HFFc6 (cell line): ENCODE measurements around the gene SPATA2L. TPM values are rescaled to one million over a fixed set of nuclear protein-coding genes. Genes with fewer than 3 reads are reported as not detected.
"Not testable (repeated sequence)": the region's sequence is repeated elsewhere in the genome, so short reads cannot be mapped to it uniquely, and the experiment has no call there.

ENCODE experiments used
- DNase-seq: peaks from one replicate; pipeline ENCODE4 v3.0.0-alpha.2; 2018
- H3K27ac Mint-ChIP-seq: 2 replicates; pipeline ENCODE4 v1.8.0; 2020; ENCODE audit warnings: mild to moderate bottlenecking, mixed read lengths
- H3K27me3 Mint-ChIP-seq: 2 replicates; pipeline ENCODE4 v1.8.0; 2021; ENCODE audit warnings: mild to moderate bottlenecking, moderate library complexity, mixed read lengths; ENCODE audit not compliant: insufficient read depth
- H3K36me3 Mint-ChIP-seq: 2 replicates; pipeline ENCODE4 v1.8.0; 2021; ENCODE audit warnings: low read depth, mixed read lengths
- H3K4me1 Mint-ChIP-seq: 2 replicates; pipeline ENCODE4 v1.8.0; 2020; ENCODE audit warnings: low read depth, mixed read lengths
- H3K4me3 Mint-ChIP-seq: 2 replicates; pipeline ENCODE4 v1.8.0; 2020; ENCODE audit warnings: mild to moderate bottlenecking, moderate library complexity, mixed read lengths
- H3K9me3 Mint-ChIP-seq: 2 replicates; pipeline ENCODE4 v1.8.0; 2020; ENCODE audit warnings: mild to moderate bottlenecking, mixed read lengths
- total RNA-seq, 6 experiments: library from RNA; stranded (reverse); fragmentation: NEBNext Ultra II Directional; extraction: Animal tissue kit (Norgen Biotek cat#: 25700); gene quantifications; 2 replicates in 1 of 6; 3 replicates in 5 of 6; pipeline ENCODE4 v1.2.3, GENCODE V29; 2021
- TF ChIP-seq, protein P1 (sequence below): fragments of 200-600 bp; sonication (generic); IDR thresholded peaks from 2 replicates; pipeline ENCODE4 v1.5.0; 2021; ENCODE audit warnings: antibody characterized with exemption, mild to moderate bottlenecking

Gene SPATA2L
- total RNA-seq, 6 experiments from 2014 or later: 5.6 to 6.9 (median 5.9) TPM

DNA sequence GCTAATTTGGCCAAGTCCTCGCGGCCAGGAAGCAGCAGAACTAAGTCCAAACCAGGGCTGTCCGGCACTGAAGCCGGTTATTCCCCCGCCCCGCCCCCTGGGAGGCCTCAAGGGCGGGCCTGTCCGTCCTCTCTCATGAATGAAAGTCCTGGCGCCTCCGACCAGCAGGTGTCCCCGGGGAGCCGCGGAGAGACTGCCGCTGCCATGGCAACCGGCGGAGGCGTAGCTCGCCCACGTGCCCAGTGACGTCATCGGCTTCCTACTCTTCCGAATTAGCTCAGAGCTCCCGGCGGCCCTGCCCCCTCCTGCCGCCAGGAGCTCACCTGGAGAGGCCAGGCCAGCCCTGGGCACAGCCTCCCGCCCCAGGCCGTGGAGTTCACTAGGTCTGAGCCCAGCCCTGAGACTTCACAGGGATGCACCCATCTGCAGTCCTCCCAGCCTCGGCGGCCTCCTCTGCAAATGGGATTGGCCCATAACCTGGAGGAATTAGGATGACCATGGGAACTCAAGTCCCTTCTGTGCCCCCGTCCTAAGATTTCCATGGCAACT lies 1.3 kb downstream of the SPATA2L start:
- TF ChIP-seq, protein P1, sequence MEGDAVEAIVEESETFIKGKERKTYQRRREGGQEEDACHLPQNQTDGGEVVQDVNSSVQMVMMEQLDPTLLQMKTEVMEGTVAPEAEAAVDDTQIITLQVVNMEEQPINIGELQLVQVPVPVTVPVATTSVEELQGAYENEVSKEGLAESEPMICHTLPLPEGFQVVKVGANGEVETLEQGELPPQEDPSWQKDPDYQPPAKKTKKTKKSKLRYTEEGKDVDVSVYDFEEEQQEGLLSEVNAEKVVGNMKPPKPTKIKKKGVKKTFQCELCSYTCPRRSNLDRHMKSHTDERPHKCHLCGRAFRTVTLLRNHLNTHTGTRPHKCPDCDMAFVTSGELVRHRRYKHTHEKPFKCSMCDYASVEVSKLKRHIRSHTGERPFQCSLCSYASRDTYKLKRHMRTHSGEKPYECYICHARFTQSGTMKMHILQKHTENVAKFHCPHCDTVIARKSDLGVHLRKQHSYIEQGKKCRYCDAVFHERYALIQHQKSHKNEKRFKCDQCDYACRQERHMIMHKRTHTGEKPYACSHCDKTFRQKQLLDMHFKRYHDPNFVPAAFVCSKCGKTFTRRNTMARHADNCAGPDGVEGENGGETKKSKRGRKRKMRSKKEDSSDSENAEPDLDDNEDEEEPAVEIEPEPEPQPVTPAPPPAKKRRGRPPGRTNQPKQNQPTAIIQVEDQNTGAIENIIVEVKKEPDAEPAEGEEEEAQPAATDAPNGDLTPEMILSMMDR: peak; percentile 86
- DNase-seq: peak; percentile 98
- Mint-ChIP-seq H3K36me3 (no peaks in the 10 kb centered on the region; the same call in 1 of the 2 replicates), H3K27me3 (peaks cover 2% of the 10 kb centered on the region; the same call in 1 of the 2 replicates), H3K9me3 (no peaks in the 10 kb centered on the region), H3K4me3 (peak overlapping the region; percentile 76), H3K27ac (peak overlapping the region; percentile 70), H3K4me1 (peaks cover 6% of the 10 kb centered on the region; the same call in 1 of the 2 replicates)

DNA sequence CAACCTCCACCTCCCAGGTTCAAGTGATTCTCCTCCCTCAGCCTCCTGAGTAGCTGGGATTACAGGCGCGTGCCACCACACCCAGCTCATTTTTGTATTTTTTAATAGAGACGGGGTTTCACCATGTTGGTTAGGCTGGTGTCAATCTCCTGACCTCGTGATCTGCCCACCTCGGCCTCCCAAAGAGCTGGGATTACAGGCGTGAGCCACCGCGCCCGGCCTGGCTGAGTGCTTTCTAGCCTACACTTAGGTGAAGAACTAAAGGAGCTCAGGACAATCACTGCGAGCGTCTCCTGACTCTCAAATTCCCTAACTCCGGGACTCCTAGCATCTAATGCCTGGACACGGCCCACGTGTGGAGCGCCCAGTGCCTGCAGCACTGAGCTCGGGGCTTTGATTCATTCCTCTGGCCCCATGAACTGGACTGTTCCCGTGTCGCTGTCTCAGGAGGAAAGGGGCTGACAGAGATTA lies 1.8 kb downstream of the SPATA2L start:
- H3K27ac Mint-ChIP-seq: peak overlapping the region; percentile 70

DNA sequence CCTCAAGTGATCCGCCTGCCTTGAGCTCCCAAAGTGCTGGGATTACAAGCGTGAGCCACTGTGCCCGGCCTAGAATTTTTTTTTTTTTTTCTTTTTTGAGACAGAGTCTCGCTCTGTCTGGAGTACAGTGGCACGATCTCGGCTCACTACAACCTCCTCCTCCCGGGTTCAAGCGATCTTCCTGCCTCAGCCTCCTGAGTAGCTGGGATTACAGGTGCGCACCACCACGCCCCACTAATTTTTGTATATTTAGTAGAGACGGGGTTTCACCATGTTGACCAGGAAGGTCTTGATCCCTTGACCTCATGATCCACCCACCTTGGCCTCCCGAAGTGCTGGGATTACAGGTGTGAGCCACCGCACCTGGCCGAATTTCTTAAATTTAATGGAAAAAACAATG lies 2.8 kb downstream of the SPATA2L start:
- H3K27ac Mint-ChIP-seq, H3K4me3 Mint-ChIP-seq, H3K36me3 Mint-ChIP-seq, H3K4me1 Mint-ChIP-seq, DNase-seq, H3K27me3 Mint-ChIP-seq, H3K9me3 Mint-ChIP-seq: not testable (repeated sequence)

More for the DNA sequence above, 1.8 kb downstream of the SPATA2L start:
- peak overlapping the region; percentile 76 for H3K4me3 Mint-ChIP-seq
- H3K27me3 Mint-ChIP-seq, DNase-seq, H3K4me1 Mint-ChIP-seq, H3K36me3 Mint-ChIP-seq, H3K9me3 Mint-ChIP-seq: not testable (repeated sequence)

DNA sequence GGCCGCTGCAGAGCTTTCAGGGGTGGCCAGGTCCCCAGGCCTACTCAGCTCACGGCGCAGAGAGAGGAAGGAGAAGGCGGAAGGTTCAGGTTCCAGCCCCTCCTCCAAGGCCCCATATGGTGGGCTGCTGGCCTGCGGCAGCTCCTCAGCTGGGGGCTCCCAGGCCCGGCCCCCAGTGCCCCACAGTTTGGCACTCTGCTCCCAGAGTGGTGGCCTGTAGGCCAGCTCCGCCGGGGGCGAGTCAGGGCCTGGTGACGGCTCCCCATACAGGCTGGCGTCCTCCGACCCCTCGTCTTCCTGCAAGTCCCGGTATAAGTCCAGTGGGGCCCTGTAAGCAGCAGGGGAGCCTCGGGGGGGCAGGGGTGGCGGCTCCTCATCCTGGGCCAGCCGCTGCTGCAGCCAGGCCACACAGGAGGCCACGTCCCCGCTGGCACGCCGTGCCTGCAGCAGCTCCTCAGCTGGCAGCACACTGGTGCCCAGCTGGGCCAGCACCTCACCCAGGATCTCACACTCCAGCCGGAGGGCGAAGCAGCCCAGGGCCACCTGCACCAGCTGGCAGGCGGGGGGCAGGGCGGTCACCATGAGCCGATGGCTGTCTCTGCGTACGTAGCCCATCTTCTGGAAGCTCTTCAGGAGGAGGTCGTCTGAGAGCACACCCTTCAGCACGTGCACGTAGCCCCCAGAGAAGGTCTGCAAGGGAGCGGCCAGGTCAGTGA lies 3.7 kb downstream of the SPATA2L start:
- Mint-ChIP-seq H3K27ac (no peak overlapping the region), H3K36me3 (no peaks in the 10 kb centered on the region; the same call in 1 of the 2 replicates), H3K4me3 (no peak overlapping the region), H3K4me1 (peaks cover 6% of the 10 kb centered on the region; the same call in 1 of the 2 replicates), H3K27me3 (no peaks in the 10 kb centered on the region; the same call in none of the 2 replicates), H3K9me3 (no peaks in the 10 kb centered on the region)
- no peak for DNase-seq
- TF ChIP-seq, protein P1: no peak

DNA sequence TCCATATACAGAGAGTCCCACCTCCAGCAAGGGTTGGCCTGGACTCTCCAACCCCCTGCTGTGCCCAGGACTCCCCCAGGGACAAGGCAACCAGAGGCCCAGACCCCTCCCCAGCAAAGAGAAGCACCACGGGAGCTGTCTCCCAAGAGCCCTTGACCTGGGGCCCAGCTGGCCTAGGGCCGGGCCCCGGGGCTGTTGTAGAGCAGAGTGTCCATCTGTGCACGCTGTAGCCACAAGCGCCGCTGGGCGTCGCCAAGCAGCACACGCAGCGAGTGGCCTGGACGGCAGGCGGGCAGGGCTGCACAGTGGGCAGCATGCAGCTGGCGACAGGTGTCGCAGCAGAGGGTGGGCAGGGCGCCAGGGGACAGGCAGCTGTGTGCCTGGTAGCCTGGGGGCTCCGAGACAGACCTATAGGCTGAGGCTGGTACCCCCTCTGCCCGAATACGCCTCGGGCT lies 4.3 kb downstream of the SPATA2L start:
- no peaks in the 10 kb centered on the region; the same call in none of the 2 replicates for H3K27me3 Mint-ChIP-seq
- no peaks in the 10 kb centered on the region; the same call in 1 of the 2 replicates for H3K36me3 Mint-ChIP-seq
- no peaks in the 10 kb centered on the region for H3K9me3 Mint-ChIP-seq
- TF ChIP-seq, protein P1: no peak
- H3K27ac Mint-ChIP-seq: no peak overlapping the region
- no peak overlapping the region for H3K4me3 Mint-ChIP-seq
- DNase-seq: no peak
- H3K4me1 Mint-ChIP-seq: peaks cover 6% of the 10 kb centered on the region; the same call in 1 of the 2 replicates

DNA sequence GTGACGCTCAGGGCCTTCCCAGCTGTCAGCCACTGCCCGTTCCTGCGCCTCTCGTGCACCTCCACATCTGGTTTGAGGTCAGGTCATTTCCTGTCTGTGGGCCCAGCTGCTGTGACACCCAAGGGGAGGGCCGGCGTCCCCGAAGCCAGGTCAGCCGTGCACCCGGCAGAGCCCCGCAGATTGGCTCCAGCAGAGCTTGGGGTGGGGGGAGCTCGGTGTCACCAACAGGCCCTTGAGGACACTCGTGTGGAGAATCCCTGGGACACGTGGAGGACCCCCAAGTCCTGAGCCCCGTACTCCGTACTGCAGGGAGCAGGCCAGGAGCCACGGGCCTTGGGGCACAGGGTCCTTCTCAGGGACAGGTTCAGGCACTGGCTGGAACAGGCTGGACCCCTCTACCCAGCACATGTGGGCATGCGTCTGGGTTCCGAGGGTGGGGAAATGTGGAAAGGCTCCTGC lies 4.8 kb downstream of the SPATA2L start:
- TF ChIP-seq, protein P1: no peak
- Mint-ChIP-seq H3K36me3 (no peaks in the 10 kb centered on the region; the same call in 1 of the 2 replicates), H3K27ac (no peak overlapping the region), H3K27me3 (no peaks in the 10 kb centered on the region; the same call in none of the 2 replicates), H3K4me1 (peaks cover 6% of the 10 kb centered on the region; the same call in 1 of the 2 replicates), H3K4me3 (no peak overlapping the region), H3K9me3 (no peaks in the 10 kb centered on the region)
- DNase-seq: no peak
